OCI-LY7 (cell line): Measurements from ENCODE around the gene FIBP. TPM values are rescaled to one million over a fixed set of nuclear protein-coding genes. Genes with fewer than 3 reads are reported as not detected.
A peak's percentile ranks its signal among the peaks of the same experiment; 100 is the strongest.

Experiments
- BruUV-seq: library from RNA; stranded (reverse); fragments of 400-500 nt; replicated peaks from 2 replicates; lab custom pipeline; 2021; lab: Mats Ljungman, UMichigan
- CTCF ChIA-PET: fragments of 300-600 bp; sonication (Branson Sonifier 250); formaldehyde crosslinking; loops from one replicate; lab custom pipeline; 2022; ENCODE audit warnings: antibody characterized with exemption; ENCODE audit not compliant: unreplicated experiment; lab: Charles Lee
- POLR2A ChIA-PET: fragments of 300-600 bp; sonication (Branson Sonifier 250); formaldehyde crosslinking; loops from one replicate; lab custom pipeline; 2022; ENCODE audit warnings: antibody characterized with exemption; lab: Charles Lee
- DNase-seq: peaks from one replicate; pipeline ENCODE4 v3.0.0-alpha.2; 2015; ENCODE audit warnings: low spot score
- H2AFZ ChIP-seq: fragments of 200-600 bp; sonication (generic), shearing (Covaris generic); 2 replicates; pipeline ENCODE4 v1.6.1; 2014; ENCODE audit warnings: mild to moderate bottlenecking, antibody characterized with exemption, low read length, moderate library complexity
- H3K27ac ChIP-seq: fragments of 200-600 bp; sonication (generic); 2 replicates; pipeline ENCODE4 v1.5.1; 2014; ENCODE audit warnings: mixed run types, low read depth, mild to moderate bottlenecking, moderate library complexity, low read length, inconsistent platforms; ENCODE audit not compliant: poor library complexity, severe bottlenecking
- H3K36me3 ChIP-seq: fragments of 200-600 bp; sonication (generic); 2 replicates; pipeline ENCODE4 v1.6.1; 2014; ENCODE audit warnings: mild to moderate bottlenecking, antibody characterized with exemption, low read length, moderate library complexity, mixed read lengths; ENCODE audit not compliant: insufficient read depth
- H3K4me1 ChIP-seq: fragments of 200-600 bp; sonication (generic); 2 replicates; pipeline ENCODE4 v1.5.1; 2014; ENCODE audit warnings: mild to moderate bottlenecking, low read length; ENCODE audit not compliant: insufficient read depth, poor library complexity, severe bottlenecking
- H3K4me2 ChIP-seq: fragments of 200-600 bp; sonication (generic); 2 replicates; pipeline ENCODE4 v1.6.1; 2014; ENCODE audit warnings: mild to moderate bottlenecking, low read length
- H3K4me3 ChIP-seq: fragments of 200-600 bp; sonication (generic); 2 replicates; pipeline ENCODE4 v1.5.1; 2014; ENCODE audit warnings: mild to moderate bottlenecking, low read depth, low read length; ENCODE audit not compliant: poor library complexity, severe bottlenecking
- H3K79me2 ChIP-seq: fragments of 200-600 bp; sonication (generic); 2 replicates; pipeline ENCODE4 v1.6.1; 2016; ENCODE audit warnings: low read depth, mild to moderate bottlenecking, low read length, moderate library complexity, mixed read lengths; ENCODE audit not compliant: insufficient read depth
- H3K9me2 ChIP-seq: fragments of 200-600 bp; sonication (generic); 2 replicates; pipeline ENCODE4 v1.6.1; 2016; ENCODE audit warnings: mild to moderate bottlenecking, low read length, mixed read lengths; ENCODE audit not compliant: insufficient read depth
- H3K9me3 ChIP-seq: fragments of 200-600 bp; sonication (generic); 2 replicates; pipeline ENCODE4 v1.6.1; 2014; ENCODE audit warnings: mild to moderate bottlenecking, mixed run types, low read length, mixed read lengths
- H4K20me1 ChIP-seq: fragments of 200-600 bp; sonication (generic); 2 replicates; pipeline ENCODE4 v1.6.1; 2014; ENCODE audit warnings: mild to moderate bottlenecking, antibody characterized with exemption, low read length, moderate library complexity, mixed read lengths; ENCODE audit not compliant: insufficient read depth
- CTCF ChIP-seq: fragments of 200-600 bp; sonication (generic); conservative IDR thresholded peaks from 2 replicates; pipeline ENCODE4 v1.5.1; 2014; ENCODE audit warnings: mild to moderate bottlenecking, antibody characterized with exemption, low read length, moderate library complexity, mixed read lengths
- EZH2phosphoT487 ChIP-seq: fragments of 200-600 bp; sonication (generic); IDR thresholded peaks from 2 replicates; pipeline ENCODE4 v1.6.1; 2018; ENCODE audit warnings: low read depth, borderline replicate concordance, mild to moderate bottlenecking, mixed run types, antibody characterized with exemption, low read length, moderate library complexity, mixed read lengths
- intact Hi-C: fragments of 100-400 bp; cut with micrococcal nuclease; formaldehyde crosslinking; loops from one replicate; pipeline ENCODE4 v1.10.0; 2022; ENCODE audit not compliant: unreplicated experiment
- total RNA-seq, 2 experiments: library from RNA; depleted of rRNA in 1 of 2; stranded (reverse); fragments of >200 nt in 1 of 2; shearing (Covaris generic) in 1 of 2; gene quantifications; 2 replicates each; pipeline ENCODE4 v1.2.3, GENCODE V29; 2014 to 2022

Gene FIBP
- total RNA-seq, 2 experiments from 2014 or later, result 97.3 to 184 TPM

GRCh38 chr11:65862941-65863888, 25.1 kb downstream of the FIBP start:
- Histone ChIP-seq H3K4me3 (no peak overlapping the region), H3K79me2 (peaks cover 14% of the 10 kb centered on the region; the same call in 1 of the 2 replicates), H3K9me2 (no peaks in the 10 kb centered on the region), H2AFZ (no peak overlapping the region), H4K20me1 (peaks cover 4% of the 10 kb centered on the region; the same call in 1 of the 2 replicates), H3K27ac (no peak overlapping the region), H3K4me1 (peaks cover 30% of the 10 kb centered on the region), H3K9me3 (no peaks in the 10 kb centered on the region), H3K4me2 (no peak overlapping the region), H3K36me3 (peaks cover 59% of the 10 kb centered on the region)
- BruUV-seq, result no TSS peak
- POLR2A ChIA-PET, result interaction anchor here (0.6 kb wide), 1 partner anchor 190 kb away, joined by 4 read pairs; no protein-coding TSS in a partner anchor
- intact Hi-C loops, result no loop called here
- TF ChIP-seq CTCF (no peak), EZH2phosphoT487 (no peak)
- no peak for DNase-seq
- CTCF ChIA-PET, result interaction anchor here (0.6 kb wide), 1 partner anchor 26 kb away, joined by 3 read pairs; no protein-coding TSS in a partner anchor

DNA sequence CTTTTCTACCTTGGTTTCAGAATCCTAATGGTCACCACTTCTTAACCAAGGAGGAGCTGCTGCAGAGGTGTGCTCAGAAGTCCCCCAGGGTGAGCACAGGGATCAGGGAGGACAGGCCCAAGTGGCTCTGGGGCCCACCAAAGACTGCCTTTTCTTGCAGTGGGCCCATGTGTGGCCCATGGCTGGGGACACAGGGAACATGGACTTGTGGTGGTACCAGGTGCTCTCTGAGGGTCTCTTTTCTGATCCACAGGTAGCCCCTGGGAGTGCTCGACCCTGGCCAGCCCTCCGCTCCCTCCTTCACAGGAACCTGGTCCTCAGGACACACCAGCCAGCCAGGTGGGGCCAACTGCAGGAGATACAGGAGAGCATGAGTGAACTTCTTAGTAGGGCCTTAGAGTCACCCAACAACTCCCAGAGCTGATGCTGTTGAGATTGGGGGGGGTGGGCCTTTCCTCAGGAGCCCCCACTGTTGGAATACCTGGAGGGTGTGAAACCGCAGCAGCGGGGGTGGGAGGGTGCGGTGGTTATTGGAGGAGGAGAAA, 26.0 kb downstream of the FIBP start:
- intact Hi-C loops, result no loop called here
- H3K4me3 ChIP-seq, result no peak overlapping the region
- POLR2A ChIA-PET, result interaction anchor here (2.1 kb wide), 1 partner anchor 12 kb away, joined by 5 read pairs; no protein-coding TSS in a partner anchor

More for the DNA sequence above, 26.0 kb downstream of the FIBP start:
- Histone ChIP-seq H4K20me1 (peaks cover 4% of the 10 kb centered on the region; the same call in 1 of the 2 replicates), H2AFZ (no peak overlapping the region), H3K27ac (no peak overlapping the region), H3K4me2 (peak overlapping the region; percentile 96), H3K9me3 (no peaks in the 10 kb centered on the region), H3K9me2 (no peaks in the 10 kb centered on the region), H3K79me2 (peaks cover 19% of the 10 kb centered on the region), H3K36me3 (peaks cover 61% of the 10 kb centered on the region), H3K4me1 (peaks cover 27% of the 10 kb centered on the region)
- no TSS peak for BruUV-seq
- no peak for TF ChIP-seq CTCF
- TF ChIP-seq EZH2phosphoT487, result no peak
- DNase-seq, result no peak
- CTCF ChIA-PET, result no interaction called here
